VCaP (cell line): Measurements from ENCODE around the gene ZFP57.

ENCODE experiments used
- H3K27ac ChIP-seq: fragments of 450-650 bp; 2 replicates; pipeline ENCODE4 v1.5.1; 2017
- CTCF ChIP-seq: fragments of 450-650 bp; conservative IDR thresholded peaks from 2 replicates; pipeline ENCODE4 v1.5.1; 2017; ENCODE audit warnings: mild to moderate bottlenecking, moderate library complexity

The ZFP57 gene

DNA sequence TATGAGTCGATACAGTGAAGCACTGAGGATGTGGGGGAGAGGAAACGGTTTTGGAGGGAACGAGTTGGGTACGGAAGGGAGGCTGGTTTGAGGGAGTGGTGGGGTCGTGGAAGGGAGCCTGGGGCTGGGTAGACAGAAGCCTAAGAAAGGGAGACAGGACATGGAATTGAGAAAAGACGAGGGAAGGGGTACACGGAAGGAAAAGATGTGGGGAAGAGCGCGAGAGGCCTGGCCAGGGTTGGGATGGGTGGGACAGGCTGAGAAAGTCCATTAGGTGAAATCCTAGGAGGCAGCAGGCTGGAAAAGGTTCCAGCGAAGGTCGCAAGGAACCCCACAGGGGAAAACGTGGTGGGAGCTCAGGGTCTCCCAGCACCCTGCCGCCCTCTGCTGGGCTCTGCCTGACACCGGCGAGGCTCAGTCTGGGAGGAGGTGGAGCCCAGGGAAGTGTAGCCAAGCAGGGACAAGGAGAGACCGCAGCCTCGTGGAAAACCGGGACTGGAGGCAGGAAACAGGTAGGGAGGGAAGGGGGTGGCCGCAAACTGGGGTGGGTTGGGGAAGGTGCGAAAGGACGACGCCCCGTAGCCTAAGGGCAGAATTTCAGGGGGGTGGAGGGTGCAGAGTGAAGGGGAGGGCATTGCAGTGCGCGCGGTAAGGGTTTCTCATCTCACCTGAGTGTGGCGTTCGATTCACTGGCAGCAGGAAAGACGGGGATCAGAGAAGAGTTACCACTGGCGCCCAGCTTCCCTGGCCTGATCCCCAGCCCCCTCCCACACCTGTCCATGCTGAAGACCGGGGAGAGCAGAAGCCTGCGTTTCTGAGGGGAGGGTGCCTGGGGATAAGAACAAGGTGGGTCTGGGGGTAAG, 52.3 kb downstream of the ZFP57 start:
- peak; percentile 96 for TF ChIP-seq CTCF
- peak overlapping the region; percentile 65; the same call in 1 of the 2 replicates for H3K27ac ChIP-seq

GRCh38 chr6:29627755-29628418, 53.1 kb downstream of the ZFP57 start:
- H3K27ac ChIP-seq, result peak overlapping the region; percentile 65; the same call in 1 of the 2 replicates
- no peak for TF ChIP-seq CTCF

- peak overlapping the region; percentile 65; the same call in 1 of the 2 replicates for H3K27ac ChIP-seq
- TF ChIP-seq CTCF, result no peak
These were observed 53.8 kb downstream of the ZFP57 start for GRCh38 chr6:29626948-29627754.

DNA sequence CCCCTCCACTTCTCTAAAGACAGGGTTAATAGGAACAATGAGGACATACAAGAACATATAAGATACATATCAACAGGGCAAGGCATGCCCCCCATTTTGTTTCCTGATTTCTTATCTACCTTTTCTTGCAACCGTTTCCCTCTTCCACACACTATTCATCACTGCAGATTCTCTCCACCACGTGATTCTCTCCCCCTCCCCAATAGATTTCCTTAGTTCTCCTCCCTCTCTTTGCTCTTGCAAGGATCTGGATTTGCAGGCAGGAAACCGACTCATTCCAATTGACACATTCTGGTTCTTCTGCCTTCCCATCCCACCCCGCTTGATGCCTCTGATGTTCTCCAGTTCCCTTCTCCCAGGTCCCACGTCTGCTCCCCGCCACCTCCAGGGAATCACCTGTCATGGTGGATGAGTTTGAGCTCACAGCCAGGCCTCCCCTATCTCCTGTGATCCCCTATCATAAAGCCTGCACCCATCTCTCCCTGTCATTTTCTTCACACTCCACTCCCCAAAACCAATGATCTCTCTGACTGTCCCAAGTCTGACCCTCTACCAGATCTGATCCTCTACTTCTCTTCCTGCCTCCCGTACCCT, 55.5 kb downstream of the ZFP57 start:
- TF ChIP-seq CTCF, result no peak
- no peak overlapping the region for H3K27ac ChIP-seq

- H3K27ac ChIP-seq, result no peak overlapping the region
- TF ChIP-seq CTCF, result no peak
These were observed 56.4 kb downstream of the ZFP57 start for GRCh38 chr6:29624520-29624961.
